Osteoblast (primary cell): ENCODE data around the gene AP1AR. TPM values are rescaled to one million over a fixed set of nuclear protein-coding genes. Genes with fewer than 3 reads are reported as not detected.

Experiments
- DNase-seq: peaks from one replicate; pipeline ENCODE4 v3.0.0; 2011; ENCODE audit warnings: low spot score, mixed read lengths; ENCODE audit not compliant: insufficient read length; ENCODE audit errors: missing footprints
- H2AFZ ChIP-seq: 2 replicates; pipeline ENCODE4 v1.6.0; 2011; ENCODE audit warnings: mild to moderate bottlenecking, low read length
- H3K27ac ChIP-seq: 2 replicates; pipeline ENCODE4 v1.5.1; 2011; ENCODE audit warnings: mild to moderate bottlenecking, low read depth, low read length, moderate library complexity
- H3K27me3 ChIP-seq: 2 replicates; pipeline ENCODE4 v1.6.0; 2012; ENCODE audit warnings: mild to moderate bottlenecking, control low read depth, inconsistent platforms, low read length, moderate library complexity; ENCODE audit not compliant: insufficient read depth
- H3K36me3 ChIP-seq: 2 replicates; pipeline ENCODE4 v1.5.1; 2011; ENCODE audit warnings: mild to moderate bottlenecking, low read length, control low read depth, moderate library complexity; ENCODE audit not compliant: insufficient read depth
- H3K4me1 ChIP-seq: 2 replicates; pipeline ENCODE4 v1.5.1; 2011; ENCODE audit warnings: mild to moderate bottlenecking, low read length, control low read depth, moderate library complexity; ENCODE audit not compliant: insufficient read depth
- H3K4me2 ChIP-seq: 2 replicates; pipeline ENCODE4 v1.6.0; 2011; ENCODE audit warnings: mild to moderate bottlenecking, low read length; ENCODE audit not compliant: insufficient read depth
- H3K4me3 ChIP-seq: fragments of 200-600 bp; sonication (generic); 3 replicates; pipeline ENCODE4 v1.5.1; 2012; ENCODE audit warnings: mild to moderate bottlenecking, low read length, inconsistent platforms; ENCODE audit not compliant: insufficient read depth
- H3K79me2 ChIP-seq: 2 replicates; pipeline ENCODE4 v1.6.0; 2012; ENCODE audit warnings: mild to moderate bottlenecking, low read length, control low read depth, inconsistent platforms; ENCODE audit not compliant: insufficient read depth
- H3K9me3 ChIP-seq: 2 replicates; pipeline ENCODE4 v1.5.1; 2011; ENCODE audit warnings: low read depth, low read length, control low read depth
- H4K20me1 ChIP-seq: 2 replicates; pipeline ENCODE4 v1.6.0; 2012; ENCODE audit warnings: mild to moderate bottlenecking, low read length, control low read depth; ENCODE audit not compliant: insufficient read depth
- total RNA-seq: library from RNA; depleted of rRNA; stranded (reverse); fragments of >200 nt; gene quantifications from 2 replicates; pipeline ENCODE4 v1.2.3, GENCODE V29; 2012
- TF ChIP-seq, protein P1 (sequence below): IDR thresholded peaks from 2 replicates; pipeline ENCODE4 v1.5.1; 2011; ENCODE audit warnings: mild to moderate bottlenecking, low read depth, low read length, moderate library complexity; ENCODE audit errors: extremely low read depth

AP1AR gene
- total RNA-seq, 1 donor = 28.2 TPM

GRCh38 chr4:112270051-112270450, 38.5 kb downstream of the AP1AR start:
- Histone ChIP-seq H3K4me2 (no peak overlapping the region), H3K27ac (peak overlapping the region; percentile 62), H4K20me1 (no peaks in the 10 kb centered on the region), H3K79me2 (no peaks in the 10 kb centered on the region), H3K4me1 (peaks cover 27% of the 10 kb centered on the region), H3K27me3 (no peaks in the 10 kb centered on the region), H3K9me3 (no peaks in the 10 kb centered on the region), H3K36me3 (peaks cover 5% of the 10 kb centered on the region), H3K4me3 (no peak overlapping the region), H2AFZ (no peak overlapping the region)
- DNase-seq = no peak
- TF ChIP-seq, protein P1, sequence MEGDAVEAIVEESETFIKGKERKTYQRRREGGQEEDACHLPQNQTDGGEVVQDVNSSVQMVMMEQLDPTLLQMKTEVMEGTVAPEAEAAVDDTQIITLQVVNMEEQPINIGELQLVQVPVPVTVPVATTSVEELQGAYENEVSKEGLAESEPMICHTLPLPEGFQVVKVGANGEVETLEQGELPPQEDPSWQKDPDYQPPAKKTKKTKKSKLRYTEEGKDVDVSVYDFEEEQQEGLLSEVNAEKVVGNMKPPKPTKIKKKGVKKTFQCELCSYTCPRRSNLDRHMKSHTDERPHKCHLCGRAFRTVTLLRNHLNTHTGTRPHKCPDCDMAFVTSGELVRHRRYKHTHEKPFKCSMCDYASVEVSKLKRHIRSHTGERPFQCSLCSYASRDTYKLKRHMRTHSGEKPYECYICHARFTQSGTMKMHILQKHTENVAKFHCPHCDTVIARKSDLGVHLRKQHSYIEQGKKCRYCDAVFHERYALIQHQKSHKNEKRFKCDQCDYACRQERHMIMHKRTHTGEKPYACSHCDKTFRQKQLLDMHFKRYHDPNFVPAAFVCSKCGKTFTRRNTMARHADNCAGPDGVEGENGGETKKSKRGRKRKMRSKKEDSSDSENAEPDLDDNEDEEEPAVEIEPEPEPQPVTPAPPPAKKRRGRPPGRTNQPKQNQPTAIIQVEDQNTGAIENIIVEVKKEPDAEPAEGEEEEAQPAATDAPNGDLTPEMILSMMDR = no peak

DNA sequence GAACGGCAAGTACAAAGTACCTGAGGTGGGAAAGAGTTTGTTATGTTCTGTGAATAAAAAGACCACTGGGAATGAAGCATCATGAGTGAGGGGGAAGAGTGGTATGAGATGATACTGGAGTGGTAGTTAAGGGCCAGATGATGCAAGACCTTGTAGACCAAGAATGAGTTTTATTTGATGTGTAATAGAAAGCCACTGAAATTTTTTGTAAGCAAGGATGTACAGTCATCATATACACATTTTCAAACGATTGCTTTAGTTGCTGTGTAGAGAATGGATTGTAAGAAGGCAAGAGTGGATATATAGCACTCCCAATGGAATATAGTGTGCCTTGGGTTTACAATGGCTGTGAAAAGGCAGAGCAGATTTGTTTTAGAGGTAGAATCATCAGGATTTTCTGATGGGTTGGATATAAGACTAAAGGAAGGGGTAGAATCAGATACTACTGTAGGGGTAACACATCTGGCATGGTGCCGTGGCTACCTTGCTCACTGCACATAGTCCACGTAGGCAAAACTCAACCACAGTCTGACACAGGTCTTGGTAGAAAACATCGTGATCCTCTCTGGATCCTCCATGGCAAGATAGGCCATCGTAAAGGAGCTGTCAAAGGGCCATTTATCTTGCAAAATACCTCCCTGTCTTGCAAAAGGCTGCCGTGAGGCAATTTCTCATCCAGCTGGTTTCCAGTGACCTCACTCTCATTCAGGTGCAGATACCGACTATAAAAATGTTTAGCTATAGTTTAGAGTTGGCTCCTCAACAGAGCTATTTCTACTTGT, 39.2 kb downstream of the AP1AR start:
- Histone ChIP-seq H3K79me2 (no peaks in the 10 kb centered on the region), H3K4me3 (no peak overlapping the region), H4K20me1 (no peaks in the 10 kb centered on the region), H3K9me3 (no peaks in the 10 kb centered on the region), H3K4me1 (peaks cover 27% of the 10 kb centered on the region), H3K27me3 (no peaks in the 10 kb centered on the region), H3K4me2 (peak overlapping the region; percentile 10), H3K27ac (peak overlapping the region; percentile 62), H3K36me3 (peaks cover 5% of the 10 kb centered on the region), H2AFZ (peak overlapping the region; percentile 27)
- TF ChIP-seq, protein P1 = no peak
- DNase-seq = no peak

DNA sequence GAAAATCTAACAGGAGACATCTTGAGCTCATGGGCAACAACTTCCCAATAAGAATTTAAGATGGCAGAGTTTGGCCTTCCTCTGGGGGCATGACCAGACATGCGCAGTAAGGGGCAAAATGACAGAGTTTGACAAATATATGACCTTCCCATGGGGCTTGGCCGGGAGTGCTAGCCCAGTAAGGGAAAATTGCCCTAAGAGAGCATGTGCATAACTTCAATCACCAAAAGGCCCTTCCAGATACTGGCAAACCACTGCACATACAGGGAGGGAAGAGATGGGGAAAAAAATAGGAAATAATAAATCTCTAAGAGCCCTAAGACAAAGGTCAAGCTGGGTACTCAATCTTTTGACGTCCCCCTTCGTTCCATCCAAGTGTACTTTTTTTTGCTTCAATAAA, 40.7 kb downstream of the AP1AR start:
- Histone ChIP-seq H3K27me3 (no peaks in the 10 kb centered on the region), H3K79me2 (no peaks in the 10 kb centered on the region), H4K20me1 (no peaks in the 10 kb centered on the region), H3K4me1 (peaks cover 27% of the 10 kb centered on the region), H2AFZ (no peak overlapping the region), H3K36me3 (peaks cover 4% of the 10 kb centered on the region), H3K27ac (no peak overlapping the region), H3K9me3 (no peaks in the 10 kb centered on the region), H3K4me2 (no peak overlapping the region), H3K4me3 (no peak overlapping the region)
- no peak for DNase-seq
- TF ChIP-seq, protein P1 = no peak

GRCh38 chr4:112274959-112275358, 43.4 kb downstream of the AP1AR start:
- Histone ChIP-seq H3K4me1 (peaks cover 35% of the 10 kb centered on the region), H3K4me2 (no peak overlapping the region), H4K20me1 (no peaks in the 10 kb centered on the region), H3K79me2 (peaks cover 2% of the 10 kb centered on the region), H3K27ac (no peak overlapping the region), H3K9me3 (no peaks in the 10 kb centered on the region), H3K4me3 (no peak overlapping the region), H2AFZ (no peak overlapping the region), H3K36me3 (peaks cover 8% of the 10 kb centered on the region), H3K27me3 (no peaks in the 10 kb centered on the region)
- DNase-seq = no peak
- TF ChIP-seq, protein P1 = no peak
